NCI-H226 (cell line): Measurements from ENCODE around the gene VAX1.
"Not testable (repeated sequence)": the region's sequence is repeated elsewhere in the genome, so short reads cannot be mapped to it uniquely, and the experiment has no call there.

Experiments used
- DNase-seq: peaks from one replicate; pipeline ENCODE4 v3.0.0-alpha.2; 2015

VAX1 gene

GRCh38 chr10:117134306-117135025, 3.6 kb downstream of the VAX1 start:
- DNase-seq, result no peak

DNA sequence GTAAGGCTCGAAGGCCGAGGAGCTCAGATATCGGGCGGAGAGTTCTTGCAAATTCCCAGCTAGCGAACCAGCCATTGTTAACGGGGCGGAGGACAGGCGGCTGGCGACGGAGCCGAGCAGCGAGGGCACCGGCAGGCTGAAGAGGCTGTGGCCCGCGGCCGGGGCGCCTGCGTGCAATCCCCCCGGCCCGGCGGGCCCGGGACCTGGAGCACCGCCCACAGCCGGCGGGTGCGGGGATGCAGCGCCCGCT, 4.1 kb downstream of the VAX1 start:
- DNase-seq, result no peak

- no peak for DNase-seq
Observed at GRCh38 chr10:117133273-117134055, 4.6 kb downstream of the VAX1 start.

- DNase-seq, result no peak
Observed at GRCh38 chr10:117132751-117133231, 5.3 kb downstream of the VAX1 start.

- DNase-seq, result no peak
Observed at GRCh38 chr10:117131376-117132327, 6.4 kb downstream of the VAX1 start.

DNA sequence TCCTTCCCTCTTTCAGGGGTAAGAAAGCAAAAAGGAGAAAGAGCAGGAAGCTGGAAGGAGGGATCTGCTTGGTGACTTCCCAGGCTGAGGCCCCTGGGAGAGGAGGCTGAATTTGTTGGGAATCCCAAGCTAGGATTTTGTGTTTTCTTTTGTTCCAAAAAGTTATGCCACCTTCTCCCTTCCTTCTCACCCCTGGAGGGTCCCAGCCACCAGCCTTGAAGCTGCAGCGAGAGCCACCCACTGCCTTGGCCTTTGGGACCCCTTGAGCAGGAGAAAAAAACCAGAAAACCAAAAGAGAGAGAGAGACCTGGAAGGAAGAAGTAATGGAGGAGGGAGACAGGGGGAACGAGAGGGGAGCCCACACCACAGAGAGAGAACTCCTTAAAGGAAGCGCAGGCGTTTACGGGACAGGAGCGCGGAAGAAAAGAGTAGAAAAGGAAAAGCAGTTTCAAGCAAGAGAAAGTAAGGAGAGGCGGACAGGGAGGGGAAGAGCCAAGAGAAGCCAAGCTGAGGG, 7.2 kb downstream of the VAX1 start:
- DNase-seq, result no peak

DNA sequence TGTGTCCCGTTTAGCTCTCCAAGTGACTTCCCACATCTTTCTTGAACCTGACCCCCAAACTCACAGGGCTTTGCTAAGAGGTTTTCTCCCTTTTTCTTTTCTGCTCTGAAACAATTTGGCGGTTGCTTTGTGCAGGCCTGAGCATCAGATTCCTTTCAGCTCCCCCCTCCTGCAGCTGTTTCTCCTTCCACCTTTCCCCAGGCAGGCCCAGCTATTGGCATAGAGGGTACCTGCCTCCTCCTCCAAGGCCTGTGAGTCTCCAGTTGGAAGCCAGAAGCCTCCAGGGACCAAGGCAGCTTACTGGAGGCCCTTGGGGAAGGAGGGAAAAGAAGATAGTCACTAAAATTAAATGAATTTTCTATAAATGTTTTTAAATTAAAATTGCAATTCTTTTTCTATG, 7.7 kb downstream of the VAX1 start:
- DNase-seq, result no peak

DNA sequence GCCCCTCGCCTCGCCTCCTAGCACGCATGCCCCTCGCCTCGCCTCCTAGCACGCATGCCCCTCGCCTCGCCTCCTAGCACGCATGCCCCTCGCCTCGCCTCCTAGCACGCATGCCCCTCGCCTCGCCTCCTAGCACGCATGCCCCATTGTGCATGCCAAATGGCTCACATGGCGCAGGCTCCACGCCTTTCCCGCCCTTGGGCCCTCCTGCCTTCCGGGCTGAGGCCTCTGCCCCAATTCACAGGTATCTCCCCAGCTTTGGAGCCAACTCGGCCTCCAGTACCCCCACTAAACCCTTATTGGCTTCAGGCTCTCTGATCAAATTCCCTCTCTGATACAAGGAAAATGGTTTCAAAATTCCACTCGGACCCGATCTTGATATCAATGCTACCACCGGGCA, 11.4 kb downstream of the VAX1 start:
- DNase-seq, result not testable (repeated sequence)

DNA sequence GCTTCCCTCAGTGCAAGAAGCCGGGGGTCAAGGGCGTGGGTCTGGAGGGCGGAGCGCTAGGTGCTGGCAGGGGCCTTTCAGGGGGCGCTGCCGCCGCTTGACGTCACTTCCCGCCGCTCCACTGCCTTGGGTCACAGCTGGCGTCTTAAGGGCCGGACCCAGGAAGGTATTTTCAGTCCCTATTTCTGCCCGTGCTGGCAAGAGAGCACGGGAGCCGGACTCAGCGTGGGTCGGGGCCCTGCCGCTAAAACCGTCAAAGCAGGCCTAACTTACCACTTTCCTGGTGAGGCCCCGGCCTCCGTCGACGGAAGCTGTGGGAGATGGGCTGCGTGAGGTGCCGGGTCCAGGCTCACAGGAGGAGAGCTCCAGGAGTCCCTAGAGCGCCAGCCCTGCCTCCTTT, 12.0 kb downstream of the VAX1 start:
- no peak for DNase-seq

- no peak for DNase-seq
Observed at GRCh38 chr10:117112220-117112619, 25.9 kb downstream of the VAX1 start.

DNA sequence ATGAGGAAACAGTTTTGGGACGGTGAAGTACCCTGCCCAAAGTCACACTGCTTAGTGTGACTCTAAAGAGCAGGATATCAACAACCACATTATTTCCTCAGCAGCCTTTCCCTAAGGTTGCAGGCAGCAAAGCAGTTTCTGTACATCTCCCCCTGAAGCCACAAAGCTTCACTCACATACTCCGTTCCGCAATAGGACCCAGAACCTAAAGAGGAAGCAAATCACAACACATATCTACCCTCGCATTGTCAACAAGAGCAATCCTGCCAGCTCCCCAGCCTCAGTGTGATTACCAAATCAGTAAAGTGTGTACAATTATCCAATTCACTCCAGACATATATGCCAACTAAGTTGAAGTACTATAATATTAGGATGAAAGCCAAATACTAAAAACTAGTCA, 30.8 kb downstream of the VAX1 start:
- no peak for DNase-seq

- no peak for DNase-seq
Observed at GRCh38 chr10:117096599-117097201, 41.4 kb downstream of the VAX1 start.

DNA sequence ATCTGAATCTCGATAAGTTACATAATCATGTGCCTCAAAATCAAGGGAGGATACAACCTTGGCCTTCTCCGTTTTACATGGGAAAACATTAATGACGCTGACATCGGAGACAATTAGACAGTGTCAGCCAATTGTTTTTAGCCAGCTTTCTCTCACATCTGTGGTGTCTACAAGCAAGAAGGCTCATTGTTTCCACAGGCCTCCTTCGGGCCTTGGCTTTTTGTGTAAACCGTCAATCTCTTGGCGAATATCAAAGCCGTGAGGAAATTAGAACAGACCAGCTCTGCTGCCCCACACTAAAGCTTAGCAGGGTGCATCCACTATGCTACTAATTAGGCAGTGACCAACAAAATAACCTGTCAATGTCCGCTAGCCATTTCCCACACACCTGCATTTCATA, 43.2 kb downstream of the VAX1 start:
- no peak for DNase-seq

- no peak for DNase-seq
Observed at GRCh38 chr10:117092386-117092785, 45.7 kb downstream of the VAX1 start.

DNA sequence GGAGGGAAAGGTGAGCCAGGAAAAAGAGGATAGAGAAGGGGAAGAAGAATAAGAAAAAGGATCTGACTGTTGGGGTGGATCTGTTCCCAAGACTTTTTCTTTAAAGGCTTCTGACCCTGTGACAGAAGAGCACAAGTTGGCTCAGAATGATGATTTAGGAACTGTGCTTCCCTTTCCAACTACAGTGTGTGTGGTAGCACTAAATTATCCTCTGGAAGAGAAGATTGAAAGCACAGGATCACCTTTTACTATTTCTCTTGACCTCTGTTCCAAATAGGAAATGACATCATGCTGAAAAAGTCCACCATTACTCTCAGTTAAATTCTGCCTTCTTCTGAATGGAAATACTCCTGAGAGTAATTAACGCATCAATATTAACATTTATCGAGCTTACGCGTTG, 47.2 kb downstream of the VAX1 start:
- no peak for DNase-seq

DNA sequence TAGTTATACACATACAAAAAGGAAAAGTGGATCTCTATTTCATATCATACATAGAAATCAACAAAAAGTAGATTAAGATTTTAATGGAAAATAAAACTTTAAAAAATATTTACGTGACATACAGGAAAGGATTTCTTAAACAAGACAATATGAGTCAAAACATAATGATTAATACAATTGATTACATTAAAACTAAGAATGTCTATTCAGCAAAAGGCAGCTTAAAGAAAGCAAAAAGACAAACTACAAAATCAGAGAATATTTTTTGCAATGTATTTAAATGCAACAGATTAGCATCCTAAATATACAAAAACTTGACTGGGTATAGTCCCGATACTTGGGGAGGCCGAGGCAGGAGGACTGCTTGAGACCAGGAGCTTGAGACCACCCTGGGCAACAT, 50.5 kb downstream of the VAX1 start:
- DNase-seq, result no peak

GRCh38 chr10:117086546-117086945, 51.5 kb downstream of the VAX1 start:
- no peak for DNase-seq

- DNase-seq, result not testable (repeated sequence)
Observed at GRCh38 chr10:117084421-117085246, 53.4 kb downstream of the VAX1 start.
